GM23248 (cell line): Measurements from ENCODE around the gene ITGA1. TPM values are rescaled to one million over a fixed set of nuclear protein-coding genes. Genes with fewer than 3 reads are reported as not detected.
A peak's percentile ranks its signal among the peaks of the same experiment; 100 is the strongest.

Experiments used
- DNase-seq: peaks from one replicate; pipeline ENCODE4 v3.0.0-alpha.2; 2015
- H2AFZ ChIP-seq: fragments of 200-600 bp; sonication (generic); 2 replicates; pipeline ENCODE4 v1.6.1; 2016; ENCODE audit warnings: antibody characterized with exemption
- H3F3A ChIP-seq: fragments of 200-600 bp; sonication (generic); 2 replicates; pipeline ENCODE4 v1.6.1; 2016; ENCODE audit warnings: mild to moderate bottlenecking, antibody characterized with exemption, mixed run types; ENCODE audit not compliant: insufficient read depth
- H3K27ac ChIP-seq: fragments of 200-600 bp; sonication (generic); 2 replicates; pipeline ENCODE4 v1.5.1; 2016; ENCODE audit warnings: mild to moderate bottlenecking
- H3K27me3 ChIP-seq: fragments of 200-600 bp; sonication (generic); replicated peaks from 2 replicates; pipeline ENCODE4 v1.6.1; 2016; ENCODE audit warnings: mild to moderate bottlenecking; ENCODE audit not compliant: insufficient read depth
- H3K36me3 ChIP-seq: fragments of 200-600 bp; sonication (generic); 2 replicates; pipeline ENCODE4 v1.6.1; 2016; ENCODE audit warnings: low read depth, mild to moderate bottlenecking
- H3K4me1 ChIP-seq: fragments of 200-600 bp; sonication (generic); 2 replicates; pipeline ENCODE4 v1.6.1; 2016; ENCODE audit warnings: mild to moderate bottlenecking; ENCODE audit not compliant: insufficient read depth
- H3K4me2 ChIP-seq: fragments of 200-600 bp; sonication (generic); one replicate; pipeline ENCODE4 v1.6.1; 2016; ENCODE audit warnings: mild to moderate bottlenecking; ENCODE audit not compliant: unreplicated experiment
- H3K4me3 ChIP-seq: fragments of 200-600 bp; sonication (generic); 2 replicates; pipeline ENCODE4 v1.5.1; 2016; ENCODE audit warnings: mild to moderate bottlenecking
- H3K79me2 ChIP-seq: fragments of 200-600 bp; sonication (generic); 2 replicates; pipeline ENCODE4 v1.6.1; 2016; ENCODE audit warnings: mild to moderate bottlenecking; ENCODE audit not compliant: insufficient read depth
- H3K9ac ChIP-seq: fragments of 200-600 bp; sonication (generic); 2 replicates; pipeline ENCODE4 v1.6.1; 2016; ENCODE audit warnings: mild to moderate bottlenecking
- H3K9me2 ChIP-seq: fragments of 200-600 bp; sonication (generic); 2 replicates; pipeline ENCODE4 v1.6.1; 2016; ENCODE audit warnings: mixed run types, mild to moderate bottlenecking, moderate library complexity; ENCODE audit not compliant: insufficient read depth
- H3K9me3 ChIP-seq: fragments of 200-600 bp; sonication (generic); one replicate; pipeline ENCODE4 v1.6.1; 2017; ENCODE audit warnings: low read depth
- H4K20me1 ChIP-seq: fragments of 200-600 bp; sonication (generic); 2 replicates; pipeline ENCODE4 v1.6.0; 2016; ENCODE audit not compliant: insufficient read depth
- EZH2 ChIP-seq: fragments of 200-600 bp; sonication (generic); IDR thresholded peaks from 2 replicates; pipeline ENCODE4 v1.6.1; 2018; ENCODE audit warnings: antibody characterized with exemption, mild to moderate bottlenecking; ENCODE audit not compliant: insufficient read depth, poor library complexity, severe bottlenecking
- EZH2phosphoT487 ChIP-seq: fragments of 200-600 bp; sonication (generic); IDR thresholded peaks from 2 replicates; pipeline ENCODE4 v1.6.1; 2018; ENCODE audit warnings: antibody characterized with exemption, moderate library complexity, mild to moderate bottlenecking, low read depth; ENCODE audit not compliant: insufficient read depth
- WGBS, 2 experiments: methylation state at CpG; one replicate each; pipeline ENCODE4 v1.1.6; 2015 to 2017; ENCODE audit warnings: low lambda C conversion rate in 2 of 2, low coverage in 1 of 2; ENCODE audit errors: missing lambda C conversion rate in 2 of 2; 5-methylcytosine and 5-hydroxymethylcytosine counted together
- in situ Hi-C: fragments of 300-500 bp; cut with MboI; formaldehyde crosslinking; loops from 2 replicates; pipeline ENCODE4 v1.15.0; 2020
- polyA plus RNA-seq: library from polyadenylated mRNA; unstranded; fragments of >200 nt; fragmentation: Nextera tagmentation; extraction: Ambion mirVana; gene quantifications from 2 replicates; pipeline ENCODE4 v1.2.1, GENCODE V29; 2016
- total RNA-seq: library from RNA; depleted of rRNA; stranded (reverse); fragments of >200 nt; shearing (Covaris generic); gene quantifications from 2 replicates; pipeline ENCODE4 v1.2.3, GENCODE V29; 2014

Gene ITGA1
- total and polyA plus RNA-seq, 2 experiments from 2014 or later, result 8.9 to 18.4 TPM

DNA sequence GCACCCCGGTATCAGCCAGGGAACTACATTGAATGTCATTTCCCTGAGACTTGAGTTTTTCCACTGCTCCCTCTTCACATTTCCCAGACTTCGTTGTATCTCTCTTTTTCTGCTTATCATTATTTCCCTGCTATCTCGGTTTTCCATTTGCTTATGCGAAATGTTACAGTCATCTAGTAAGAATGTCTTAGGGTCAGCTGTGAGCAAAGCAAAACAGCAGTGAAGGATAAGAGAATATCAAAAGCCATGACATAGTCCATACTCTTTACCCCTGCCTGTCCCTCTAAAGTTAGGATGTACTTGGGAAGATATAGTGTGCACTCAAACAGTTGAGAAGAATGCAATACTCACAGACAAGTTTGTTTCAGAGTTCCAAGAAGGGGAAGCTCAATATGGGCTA, 88.7 kb downstream of the ITGA1 start:
- in situ Hi-C loops, result no loop called here
- no peaks in the 10 kb centered on the region for H3K27me3 ChIP-seq
- H3K79me2 ChIP-seq, result no peaks in the 10 kb centered on the region
- DNase-seq, result no peak
- H3F3A ChIP-seq, result no peaks in the 10 kb centered on the region
- H3K36me3 ChIP-seq, result no peaks in the 10 kb centered on the region
- no peaks in the 10 kb centered on the region; the same call in 1 of the 2 replicates for H3K4me1 ChIP-seq
- H3K9me3 ChIP-seq, result no peaks in the 10 kb centered on the region
- peaks cover 4% of the 10 kb centered on the region; the same call in 1 of the 2 replicates for H3K9me2 ChIP-seq
- no peak overlapping the region for H3K27ac ChIP-seq
- no peak overlapping the region for H3K4me2 ChIP-seq
- H3K9ac ChIP-seq, result no peak overlapping the region
- no peaks in the 10 kb centered on the region for H4K20me1 ChIP-seq
- TF ChIP-seq EZH2phosphoT487 (no peak), EZH2 (no peak)
- WGBS, 2 experiments, result 91 to 96% methylated on average over 4 of the region's 4 CpGs
- no peak overlapping the region for H3K4me3 ChIP-seq
- H2AFZ ChIP-seq, result no peak overlapping the region

DNA sequence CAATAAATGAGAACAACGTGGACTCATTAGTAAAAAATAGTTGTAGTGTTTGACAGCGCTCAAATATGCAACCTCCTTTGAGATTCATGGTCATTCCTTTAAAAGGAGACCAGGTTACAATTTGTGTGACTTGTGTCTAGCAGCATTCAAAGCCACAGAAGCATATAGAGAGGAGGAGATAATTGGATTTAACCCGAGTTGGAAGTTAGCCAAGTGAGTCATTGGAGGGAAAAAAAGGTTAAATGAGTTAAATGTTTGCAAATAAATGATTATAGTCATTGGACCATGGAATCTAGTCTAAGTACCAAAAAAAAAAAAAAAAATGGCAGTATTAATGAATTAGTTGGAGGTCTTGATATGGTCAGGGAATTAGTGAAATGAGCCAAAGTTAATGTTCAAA, 90.9 kb downstream of the ITGA1 start:
- H3K9me2 ChIP-seq, result peaks cover 4% of the 10 kb centered on the region; the same call in 1 of the 2 replicates
- in situ Hi-C loops, result no loop called here
- no peak overlapping the region for H3K4me2 ChIP-seq
- H3K79me2 ChIP-seq, result no peaks in the 10 kb centered on the region
- TF ChIP-seq EZH2, result no peak
- no peak for TF ChIP-seq EZH2phosphoT487
- no peaks in the 10 kb centered on the region for H3K36me3 ChIP-seq
- no peak overlapping the region for H3K27ac ChIP-seq
- H3F3A ChIP-seq, result no peaks in the 10 kb centered on the region
- H4K20me1 ChIP-seq, result no peaks in the 10 kb centered on the region
- H3K4me1 ChIP-seq, result no peaks in the 10 kb centered on the region; the same call in 1 of the 2 replicates
- WGBS, 2 experiments, result 27 to 46% methylated on average over 3 of the region's 3 CpGs
- H3K9ac ChIP-seq, result no peak overlapping the region
- H2AFZ ChIP-seq, result no peak overlapping the region
- H3K4me3 ChIP-seq, result no peak overlapping the region
- no peaks in the 10 kb centered on the region for H3K27me3 ChIP-seq
- peak; percentile 35 for DNase-seq
- no peaks in the 10 kb centered on the region for H3K9me3 ChIP-seq

DNA sequence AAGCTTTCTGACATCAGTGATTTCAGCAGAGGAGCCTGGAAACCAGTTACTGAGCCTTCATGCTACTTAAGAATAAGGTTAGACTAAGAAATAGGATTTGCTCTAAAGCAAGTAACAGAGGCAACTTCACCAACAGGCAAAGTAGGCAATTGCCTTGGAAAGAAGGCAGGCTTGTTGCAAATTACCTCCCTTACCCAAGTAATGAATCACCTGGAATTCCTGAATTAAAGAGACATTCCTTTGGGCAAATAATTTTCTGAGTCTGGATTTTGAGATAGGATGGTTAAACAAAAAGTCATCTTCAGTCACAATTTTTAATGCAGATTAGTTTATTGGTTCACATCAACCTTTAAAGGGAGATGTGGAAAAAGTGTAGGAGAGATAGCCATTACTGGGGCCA, 92.8 kb downstream of the ITGA1 start:
- no peak overlapping the region for H3K27ac ChIP-seq
- no peaks in the 10 kb centered on the region for H3K36me3 ChIP-seq
- no peaks in the 10 kb centered on the region; the same call in 1 of the 2 replicates for H3K4me1 ChIP-seq
- DNase-seq, result no peak
- no peaks in the 10 kb centered on the region for H3K27me3 ChIP-seq
- H3F3A ChIP-seq, result no peaks in the 10 kb centered on the region
- in situ Hi-C loops, result loop anchor here (10.0 kb wide), 1 partner anchor 186 kb away; no protein-coding TSS in a partner anchor
- no peaks in the 10 kb centered on the region for H4K20me1 ChIP-seq
- no peak overlapping the region for H3K4me2 ChIP-seq
- H3K4me3 ChIP-seq, result no peak overlapping the region
- peaks cover 4% of the 10 kb centered on the region; the same call in 1 of the 2 replicates for H3K9me2 ChIP-seq
- H3K79me2 ChIP-seq, result no peaks in the 10 kb centered on the region
- H2AFZ ChIP-seq, result no peak overlapping the region
- H3K9me3 ChIP-seq, result no peaks in the 10 kb centered on the region
- no peak for TF ChIP-seq EZH2phosphoT487
- TF ChIP-seq EZH2, result no peak
- no peak overlapping the region for H3K9ac ChIP-seq

DNA sequence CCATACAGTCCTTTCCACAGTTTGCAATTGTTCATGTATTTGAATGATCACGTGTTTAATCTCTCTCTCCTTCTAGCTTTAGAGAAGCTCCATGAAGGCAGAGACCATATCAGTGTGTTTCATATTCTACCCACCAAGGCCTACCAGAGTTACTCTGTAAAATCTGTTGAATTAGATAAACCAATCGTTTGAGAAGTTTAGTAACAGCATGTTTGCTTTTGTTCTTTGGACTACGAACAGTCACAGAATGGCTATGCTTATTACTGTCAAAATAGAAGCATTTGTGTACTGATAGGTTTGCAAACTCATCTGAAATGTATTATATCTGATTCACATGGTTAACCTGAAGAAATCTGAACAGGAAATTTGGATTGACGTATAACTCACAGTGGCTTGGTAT, 93.8 kb downstream of the ITGA1 start:
- TF ChIP-seq EZH2phosphoT487 (no peak), EZH2 (no peak)
- no peaks in the 10 kb centered on the region for H3K36me3 ChIP-seq
- peaks cover 4% of the 10 kb centered on the region; the same call in 1 of the 2 replicates for H3K9me2 ChIP-seq
- H3K9ac ChIP-seq, result no peak overlapping the region
- H3K9me3 ChIP-seq, result no peaks in the 10 kb centered on the region
- no peaks in the 10 kb centered on the region for H3K27me3 ChIP-seq
- H3F3A ChIP-seq, result no peaks in the 10 kb centered on the region
- H3K4me1 ChIP-seq, result no peaks in the 10 kb centered on the region; the same call in 1 of the 2 replicates
- 97 to 98% methylated on average over 4 of the region's 4 CpGs for WGBS, 2 experiments
- no peaks in the 10 kb centered on the region for H3K79me2 ChIP-seq
- no peak for DNase-seq
- no peak overlapping the region for H2AFZ ChIP-seq
- no peaks in the 10 kb centered on the region for H4K20me1 ChIP-seq
- H3K27ac ChIP-seq, result no peak overlapping the region
- H3K4me3 ChIP-seq, result no peak overlapping the region
- in situ Hi-C loops, result loop anchor here (10.0 kb wide), 1 partner anchor 187 kb away; no protein-coding TSS in a partner anchor
- H3K4me2 ChIP-seq, result no peak overlapping the region

DNA sequence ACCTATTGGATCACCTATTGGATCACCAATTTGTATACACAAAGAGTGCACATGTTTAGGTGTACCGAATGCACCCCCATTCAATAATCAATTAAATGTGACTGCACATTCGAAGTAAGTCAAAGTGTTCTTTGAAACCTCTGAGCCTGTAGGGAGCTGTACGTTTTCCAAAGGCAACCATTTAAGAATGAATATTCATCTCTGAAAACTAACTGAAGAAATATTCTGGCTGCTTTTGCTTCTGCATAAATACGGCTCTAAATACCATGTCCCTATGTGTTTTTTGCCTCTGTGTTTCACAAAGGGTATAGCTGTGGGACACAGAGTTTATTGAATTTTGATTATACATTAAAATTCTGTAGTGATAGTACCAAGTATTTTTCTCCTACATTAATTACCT, 95.4 kb downstream of the ITGA1 start:
- Histone ChIP-seq H3K4me3 (no peak overlapping the region), H4K20me1 (no peaks in the 10 kb centered on the region), H3K9me3 (no peaks in the 10 kb centered on the region), H2AFZ (no peak overlapping the region), H3K4me1 (no peaks in the 10 kb centered on the region; the same call in 1 of the 2 replicates), H3K27ac (no peak overlapping the region), H3K9ac (no peak overlapping the region), H3F3A (no peaks in the 10 kb centered on the region), H3K36me3 (no peaks in the 10 kb centered on the region), H3K9me2 (peaks cover 4% of the 10 kb centered on the region; the same call in 1 of the 2 replicates), H3K27me3 (no peaks in the 10 kb centered on the region), H3K4me2 (no peak overlapping the region), H3K79me2 (no peaks in the 10 kb centered on the region)
- 60 to 62% methylated on average over 4 of the region's 4 CpGs for WGBS, 2 experiments
- DNase-seq, result no peak
- TF ChIP-seq EZH2, result no peak
- no peak for TF ChIP-seq EZH2phosphoT487
- in situ Hi-C loops, result loop anchor here (10.0 kb wide), 1 partner anchor 188 kb away; no protein-coding TSS in a partner anchor
